Measurements from ENCODE around the gene ARHGEF11.

Gene ARHGEF11

DNA sequence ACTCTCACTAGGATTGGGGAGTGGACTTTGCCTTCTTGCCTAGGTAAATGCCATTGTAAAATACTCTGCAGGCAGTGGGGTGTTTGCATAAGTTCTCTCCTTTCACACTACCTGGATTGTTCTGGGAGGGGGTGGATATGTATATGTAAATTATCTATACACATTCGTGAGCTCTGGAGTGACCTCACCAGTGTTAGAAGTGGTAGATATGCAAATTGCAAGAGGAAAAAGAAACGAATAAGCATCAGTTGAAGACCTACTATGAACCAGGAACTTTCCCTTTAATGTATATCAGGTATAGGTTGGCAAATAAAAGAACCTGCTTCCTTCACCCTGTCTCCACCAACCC is 1.5 kb upstream of the ARHGEF11 start:
- no peak for DNase-seq

- no peak for DNase-seq
These were observed 1.2 kb downstream of the ARHGEF11 start for GRCh38 chr1:157044326-157044725.

DNA sequence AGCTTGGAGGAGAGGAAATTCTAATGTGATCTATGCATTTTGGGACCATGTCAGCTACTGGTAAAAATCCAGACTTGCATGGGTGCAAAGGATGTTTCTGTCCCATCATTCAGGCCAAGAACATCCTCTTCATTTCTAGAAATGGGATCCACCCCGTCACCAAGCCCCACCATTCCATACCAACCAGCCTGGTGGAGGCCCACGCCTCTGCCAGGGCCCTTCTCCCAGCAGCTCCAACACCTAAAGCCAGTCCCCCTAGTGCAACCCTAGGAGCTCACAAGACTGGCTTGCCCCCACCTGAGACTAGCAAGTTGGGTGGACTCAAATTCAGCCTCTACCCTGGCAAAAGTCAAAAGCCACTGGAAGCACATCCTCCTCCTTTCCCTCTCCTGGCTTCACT is 1.9 kb downstream of the ARHGEF11 start:
- DNase-seq = no peak

GRCh38 chr1:157042846-157043245 is 2.7 kb downstream of the ARHGEF11 start:
- no peak for DNase-seq

DNA sequence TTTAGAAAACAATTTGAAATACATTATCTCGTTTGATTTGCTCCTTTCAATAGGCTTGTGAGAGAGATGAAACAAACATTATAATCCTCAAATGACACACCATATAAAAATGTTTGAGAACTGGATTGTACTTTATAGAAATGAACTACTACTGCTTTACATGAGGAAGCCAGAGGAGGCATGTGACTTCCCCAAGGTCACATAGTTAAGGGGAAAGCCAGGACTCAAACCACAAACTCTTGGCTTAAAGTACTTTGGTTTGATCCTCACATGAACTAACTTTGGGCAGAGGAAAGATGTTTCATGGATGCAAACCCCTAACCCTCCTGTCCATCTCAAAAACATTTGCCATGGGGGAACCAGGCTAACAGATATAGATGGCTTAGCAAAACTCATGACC is 4.7 kb downstream of the ARHGEF11 start:
- DNase-seq = no peak

DNA sequence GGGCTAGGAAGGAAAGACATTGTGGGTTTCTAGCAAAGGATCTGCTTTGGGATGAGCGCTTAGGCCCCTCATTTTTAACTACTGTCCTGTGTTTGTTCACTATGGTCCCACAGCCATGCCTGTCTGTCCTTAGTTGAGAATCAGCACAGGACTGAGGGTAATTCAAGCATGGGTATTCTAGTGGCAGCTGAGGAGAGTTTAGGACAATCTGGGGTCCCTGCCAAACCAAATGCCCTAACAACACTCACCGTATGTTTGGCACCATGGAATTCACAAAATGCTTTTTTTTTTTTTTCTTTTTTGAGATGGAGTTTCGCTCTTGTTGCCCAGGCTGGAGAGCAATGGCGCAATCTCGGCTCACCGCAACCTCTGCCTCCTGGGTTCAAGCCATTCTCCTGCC is 10.4 kb downstream of the ARHGEF11 start:
- DNase-seq = no peak

GRCh38 chr1:157034137-157034800 is 11.3 kb downstream of the ARHGEF11 start:
- DNase-seq = no peak

- no peak for DNase-seq
These were observed 12.1 kb downstream of the ARHGEF11 start for GRCh38 chr1:157033357-157033876.

- no peak for DNase-seq
These were observed 13.2 kb downstream of the ARHGEF11 start for GRCh38 chr1:157032303-157032702.

- no peak for DNase-seq
These were observed 14.8 kb downstream of the ARHGEF11 start for GRCh38 chr1:157030728-157031127.

DNA sequence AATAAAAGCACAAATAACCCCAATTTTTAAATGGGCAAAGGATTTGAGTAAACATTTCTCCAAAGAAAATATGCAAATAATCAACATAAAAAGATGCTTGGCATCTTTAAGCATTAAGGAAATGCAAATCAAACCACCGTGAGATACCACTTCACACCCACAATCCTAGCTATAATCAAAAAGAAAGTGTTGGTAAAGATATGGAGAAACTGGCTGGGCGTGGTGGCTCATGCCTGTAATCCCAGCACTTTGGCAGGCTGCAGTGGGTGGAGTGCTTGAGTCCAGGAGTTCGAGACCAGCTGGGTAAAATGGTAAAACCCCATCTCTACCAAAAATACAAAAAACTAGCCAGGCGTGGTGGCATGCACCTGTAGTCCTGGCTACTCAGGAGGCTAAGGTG is 16.9 kb downstream of the ARHGEF11 start:
- no peak for DNase-seq

GRCh38 chr1:157025856-157026255 is 19.7 kb downstream of the ARHGEF11 start:
- no peak for DNase-seq

GRCh38 chr1:157025385-157025784 is 20.2 kb downstream of the ARHGEF11 start:
- no peak for DNase-seq

DNA sequence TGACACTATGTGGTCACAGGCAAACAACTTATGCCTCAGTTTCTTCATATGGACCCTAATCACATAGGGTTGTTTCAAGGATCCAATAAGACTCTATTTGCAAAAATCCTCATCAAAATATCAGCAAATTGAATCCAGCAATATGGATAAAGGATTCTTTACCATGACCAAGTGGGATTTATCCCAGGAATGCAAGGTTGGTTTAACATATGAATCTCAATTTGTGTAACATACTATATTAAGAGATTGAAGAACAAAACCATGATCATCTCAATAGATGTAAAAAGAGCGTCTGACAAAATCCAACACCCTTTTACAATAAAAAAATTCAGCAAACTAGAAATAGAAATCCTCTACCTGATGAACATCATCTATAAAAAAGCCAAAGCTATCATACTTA is 23.9 kb downstream of the ARHGEF11 start:
- no peak for DNase-seq

DNA sequence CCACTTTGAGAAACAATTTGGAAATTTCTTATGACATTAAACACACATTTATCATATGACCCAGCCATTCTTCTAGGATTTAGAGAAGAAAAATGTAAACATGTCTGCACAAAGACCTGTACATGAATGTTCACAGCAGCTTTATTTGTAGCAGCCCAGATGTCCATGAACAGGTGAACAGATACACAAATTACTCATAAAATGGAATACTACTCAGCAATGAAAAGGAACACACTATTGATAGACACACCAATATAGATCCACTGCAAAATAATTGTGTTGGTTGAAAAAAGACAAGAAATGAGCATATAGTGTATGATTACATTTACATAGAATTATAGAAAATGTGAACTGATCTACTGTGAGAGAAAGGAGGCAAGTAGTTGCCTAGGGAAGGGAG is 26.1 kb downstream of the ARHGEF11 start:
- no peak for DNase-seq

DNA sequence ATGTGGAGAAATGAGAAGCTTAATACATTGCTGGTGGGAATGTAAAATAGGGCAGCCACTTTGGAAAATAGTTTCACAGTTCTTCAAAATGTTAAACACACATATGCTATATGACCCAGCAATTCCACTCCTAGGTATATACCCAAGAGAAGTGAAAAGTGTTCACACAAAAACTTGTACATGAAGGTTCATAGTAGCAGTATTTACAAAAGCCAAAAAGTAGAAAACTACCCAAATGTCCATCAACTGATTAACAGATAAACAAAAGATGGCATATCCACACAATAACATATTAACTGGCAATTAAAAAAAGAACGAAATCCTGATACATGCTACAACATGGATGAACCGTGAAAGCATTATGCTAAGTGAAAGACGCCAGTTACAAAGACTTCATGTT is 33.7 kb downstream of the ARHGEF11 start:
- DNase-seq = no peak

- no peak for DNase-seq
These were observed 37.0 kb downstream of the ARHGEF11 start for GRCh38 chr1:157008502-157008901.

DNA sequence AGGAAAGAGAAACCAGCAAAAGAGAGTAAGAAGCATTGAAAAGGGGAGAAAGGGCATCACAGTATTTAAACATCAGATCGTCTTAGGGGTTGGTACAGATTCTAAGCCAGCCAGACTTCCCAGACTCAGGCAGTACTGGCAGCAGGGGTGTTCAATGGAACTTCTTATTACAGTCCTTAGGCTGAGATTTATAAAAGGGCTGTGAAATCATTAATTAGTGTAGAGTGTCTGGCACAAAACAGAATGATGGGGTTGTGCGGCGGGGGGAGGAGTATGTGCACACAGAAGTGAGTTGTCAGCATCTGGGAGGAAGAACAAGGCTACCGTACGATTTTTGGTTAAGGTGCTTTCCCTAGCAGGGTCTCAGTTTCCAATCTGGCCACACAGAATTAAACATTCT is 38.2 kb downstream of the ARHGEF11 start:
- DNase-seq = no peak

GRCh38 chr1:157006676-157007075 is 38.9 kb downstream of the ARHGEF11 start:
- DNase-seq = no peak

GRCh38 chr1:157005965-157006364 is 39.6 kb downstream of the ARHGEF11 start:
- DNase-seq = no peak

DNA sequence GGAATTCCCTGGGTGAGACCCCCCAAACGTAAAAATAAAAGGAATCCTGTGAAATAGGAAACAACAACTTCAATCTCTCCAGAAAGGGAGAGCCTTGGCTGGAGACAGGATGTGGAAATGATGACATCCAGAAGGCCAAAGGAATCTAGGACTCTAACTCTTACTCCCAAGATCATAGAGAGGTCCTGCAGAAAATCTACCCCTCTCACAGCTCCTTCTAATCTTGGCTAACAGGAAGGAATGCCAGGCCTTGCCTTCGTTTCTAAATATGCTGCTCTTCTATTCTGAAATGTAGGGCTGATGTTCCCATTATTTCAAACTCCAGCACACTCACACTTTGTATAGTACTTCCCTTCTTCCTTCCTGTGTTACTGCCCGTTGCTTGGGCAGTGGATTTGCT is 40.7 kb downstream of the ARHGEF11 start:
- DNase-seq = no peak

DNA sequence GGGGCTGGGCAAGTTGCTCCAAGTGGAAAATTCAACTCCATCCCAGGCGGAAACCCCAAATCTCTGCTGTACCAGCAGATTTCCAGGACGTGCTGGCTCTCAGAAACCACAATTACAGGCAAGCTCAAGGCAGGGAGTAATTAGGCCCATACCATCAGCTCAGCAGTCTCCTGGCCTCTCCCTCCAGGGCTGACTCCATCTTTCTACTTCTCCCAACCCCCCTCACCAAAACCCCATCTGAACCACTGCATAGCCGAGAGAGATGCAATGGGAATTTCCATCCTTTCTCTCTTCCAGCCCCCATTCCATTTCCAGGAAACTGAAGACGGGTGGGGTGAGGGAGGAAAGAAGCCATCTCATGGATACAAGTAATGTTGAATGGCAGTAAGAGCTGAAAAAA is 41.2 kb downstream of the ARHGEF11 start:
- DNase-seq = no peak

DNA sequence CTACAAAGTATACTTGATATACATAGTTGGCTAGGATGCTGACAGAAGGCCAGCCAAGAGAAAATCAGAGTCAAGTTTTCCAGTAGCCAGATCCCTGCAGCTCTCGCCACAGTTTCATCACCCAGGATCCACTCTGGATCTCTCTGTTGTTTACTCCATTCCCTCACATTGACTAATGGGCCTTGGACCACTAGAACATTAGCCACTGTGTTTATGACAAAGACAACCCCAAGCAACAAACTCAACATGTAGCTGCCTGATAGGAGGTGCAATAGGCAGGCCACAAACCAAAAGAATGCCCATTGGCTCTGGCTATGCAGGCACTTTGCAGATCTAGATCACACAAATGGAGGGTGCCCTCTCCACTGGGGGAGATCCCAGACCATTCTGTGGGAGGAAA is 44.2 kb downstream of the ARHGEF11 start:
- DNase-seq = no peak

- no peak for DNase-seq
These were observed 44.9 kb downstream of the ARHGEF11 start for GRCh38 chr1:157000686-157001085.

- DNase-seq = no peak
These were observed 45.8 kb downstream of the ARHGEF11 start for GRCh38 chr1:156999596-157000320.

Data from activated CD4-positive, alpha-beta T cell treated with anti-CD3 and anti-CD28 coated beads for 48 hours (primary cell).